NCI-H82 treated with DMSO at 0.1 percent for 48 hours (cell line): Measurements from ENCODE around the gene TMEM125.

Experiments
- DNase-seq: peaks from one replicate; lab custom pipeline; 2025; ENCODE audit not compliant: unreplicated experiment; lab: John Stamatoyannopoulos, UW

Gene TMEM125

DNA sequence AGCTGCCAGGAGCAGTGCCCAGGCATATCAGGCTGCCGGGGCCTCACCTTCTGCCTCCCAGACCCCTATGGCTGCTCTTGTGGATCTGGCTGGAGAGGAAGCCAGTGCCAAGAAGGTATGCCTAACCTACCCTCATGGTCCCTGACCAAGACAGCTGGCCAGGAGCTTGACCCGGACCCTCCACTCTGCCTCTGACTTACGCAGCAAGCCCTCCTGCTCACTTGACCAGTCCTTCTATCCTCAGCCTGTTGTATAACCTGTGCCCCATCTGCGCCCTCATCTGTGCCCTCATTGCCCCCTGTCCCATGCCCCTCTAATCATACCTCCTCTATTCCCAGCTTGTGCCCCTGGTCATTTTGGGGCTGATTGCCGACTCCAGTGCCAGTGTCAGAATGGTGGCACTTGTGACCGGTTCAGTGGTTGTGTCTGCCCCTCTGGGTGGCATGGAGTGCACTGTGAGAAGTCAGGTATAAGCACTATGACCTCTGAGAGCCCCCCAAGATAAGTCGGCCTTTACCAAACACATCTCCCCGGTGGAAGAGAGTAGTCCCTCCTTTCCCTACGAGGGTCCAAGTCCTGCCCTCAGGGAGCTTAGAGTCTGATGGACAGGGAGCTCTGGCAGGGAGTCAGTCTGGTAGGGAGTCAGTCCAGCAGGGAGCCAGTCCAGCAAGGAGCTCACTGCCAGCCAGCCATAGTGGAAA lies 37.8 kb downstream of the TMEM125 start:
- DNase-seq: no peak

DNA sequence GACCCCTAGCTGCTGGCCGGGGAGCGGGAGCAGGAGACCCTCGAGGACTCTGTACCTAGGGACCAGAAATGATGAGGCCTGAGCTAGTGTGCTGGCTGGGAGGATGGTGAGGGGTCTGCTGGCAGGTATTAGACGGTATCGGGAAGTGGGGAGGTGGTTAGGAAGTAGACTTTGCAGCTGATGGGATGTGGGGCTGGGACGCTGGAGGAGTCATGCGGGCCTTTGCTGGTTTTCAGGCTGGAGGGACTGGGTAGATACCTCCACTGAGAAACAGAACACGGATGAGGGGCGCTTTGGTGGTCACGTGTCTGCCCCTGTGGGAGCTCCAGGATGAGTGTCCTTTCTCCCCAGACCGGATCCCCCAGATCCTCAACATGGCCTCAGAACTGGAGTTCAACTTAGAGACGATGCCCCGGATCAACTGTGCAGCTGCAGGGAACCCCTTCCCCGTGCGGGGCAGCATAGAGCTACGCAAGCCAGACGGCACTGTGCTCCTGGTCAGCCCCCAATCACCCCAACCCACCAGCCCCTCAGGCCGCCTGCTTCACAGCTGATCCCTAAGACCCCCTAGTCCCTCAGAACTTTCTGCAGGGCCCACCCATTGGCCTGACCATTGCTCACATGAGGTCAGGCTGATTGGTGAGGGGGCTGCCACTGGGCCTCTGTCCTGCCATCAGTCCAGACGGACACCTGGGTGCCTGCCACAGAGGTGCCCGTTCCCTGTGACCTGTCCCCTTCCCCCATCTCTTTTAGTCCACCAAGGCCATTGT lies 39.0 kb downstream of the TMEM125 start:
- no peak for DNase-seq

DNA sequence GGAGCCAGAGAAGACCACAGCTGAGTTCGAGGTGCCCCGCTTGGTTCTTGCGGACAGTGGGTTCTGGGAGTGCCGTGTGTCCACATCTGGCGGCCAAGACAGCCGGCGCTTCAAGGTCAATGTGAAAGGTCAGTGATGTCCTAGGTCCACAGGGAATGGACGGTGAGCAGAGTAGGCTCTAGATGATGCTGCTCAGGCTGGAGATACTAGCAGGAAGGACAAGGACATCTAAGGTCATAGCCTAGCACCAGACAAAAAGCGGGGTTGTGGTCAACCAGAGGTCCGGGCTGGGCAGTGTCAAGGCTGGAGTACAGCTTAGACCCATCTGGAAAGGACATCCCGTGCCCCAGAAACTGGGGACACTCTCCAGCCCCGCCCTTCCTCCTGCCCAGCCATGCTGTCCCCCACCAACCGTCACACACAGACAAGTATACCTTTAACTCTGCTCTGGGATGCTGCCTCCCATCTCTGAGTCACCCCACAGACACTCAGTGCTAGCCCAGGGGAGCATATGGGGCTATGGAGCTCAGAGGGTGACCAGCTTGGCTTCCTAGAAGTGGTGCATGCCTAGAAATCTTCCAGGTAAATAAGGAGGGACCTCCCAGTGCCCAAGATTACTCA lies 39.7 kb downstream of the TMEM125 start:
- DNase-seq: no peak

DNA sequence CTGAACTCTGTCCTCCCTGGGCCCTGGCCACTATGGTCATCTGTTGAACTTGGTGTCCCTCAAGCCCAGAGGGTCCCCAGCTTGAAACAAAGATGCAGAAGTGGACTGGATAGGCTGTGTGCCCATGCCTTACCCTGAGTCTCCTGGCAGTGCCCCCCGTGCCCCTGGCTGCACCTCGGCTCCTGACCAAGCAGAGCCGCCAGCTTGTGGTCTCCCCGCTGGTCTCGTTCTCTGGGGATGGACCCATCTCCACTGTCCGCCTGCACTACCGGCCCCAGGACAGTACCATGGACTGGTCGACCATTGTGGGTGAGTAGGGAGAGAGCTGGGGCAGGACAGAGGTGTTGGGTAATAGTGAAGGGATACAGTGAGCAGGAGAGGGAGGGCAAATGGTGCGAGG lies 41.7 kb downstream of the TMEM125 start:
- DNase-seq: no peak

DNA sequence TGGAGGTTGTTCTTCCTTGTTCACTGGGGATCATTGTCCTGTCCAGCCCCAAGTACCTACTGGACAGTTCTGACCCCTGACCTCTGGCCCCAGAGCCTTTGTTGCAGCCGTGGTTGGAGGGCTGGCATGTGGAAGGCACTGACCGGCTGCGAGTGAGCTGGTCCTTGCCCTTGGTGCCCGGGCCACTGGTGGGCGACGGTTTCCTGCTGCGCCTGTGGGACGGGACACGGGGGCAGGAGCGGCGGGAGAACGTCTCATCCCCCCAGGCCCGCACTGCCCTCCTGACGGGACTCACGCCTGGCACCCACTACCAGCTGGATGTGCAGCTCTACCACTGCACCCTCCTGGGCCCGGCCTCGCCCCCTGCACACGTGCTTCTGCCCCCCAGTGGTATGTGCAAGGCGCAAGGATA lies 42.4 kb downstream of the TMEM125 start:
- DNase-seq: no peak

DNA sequence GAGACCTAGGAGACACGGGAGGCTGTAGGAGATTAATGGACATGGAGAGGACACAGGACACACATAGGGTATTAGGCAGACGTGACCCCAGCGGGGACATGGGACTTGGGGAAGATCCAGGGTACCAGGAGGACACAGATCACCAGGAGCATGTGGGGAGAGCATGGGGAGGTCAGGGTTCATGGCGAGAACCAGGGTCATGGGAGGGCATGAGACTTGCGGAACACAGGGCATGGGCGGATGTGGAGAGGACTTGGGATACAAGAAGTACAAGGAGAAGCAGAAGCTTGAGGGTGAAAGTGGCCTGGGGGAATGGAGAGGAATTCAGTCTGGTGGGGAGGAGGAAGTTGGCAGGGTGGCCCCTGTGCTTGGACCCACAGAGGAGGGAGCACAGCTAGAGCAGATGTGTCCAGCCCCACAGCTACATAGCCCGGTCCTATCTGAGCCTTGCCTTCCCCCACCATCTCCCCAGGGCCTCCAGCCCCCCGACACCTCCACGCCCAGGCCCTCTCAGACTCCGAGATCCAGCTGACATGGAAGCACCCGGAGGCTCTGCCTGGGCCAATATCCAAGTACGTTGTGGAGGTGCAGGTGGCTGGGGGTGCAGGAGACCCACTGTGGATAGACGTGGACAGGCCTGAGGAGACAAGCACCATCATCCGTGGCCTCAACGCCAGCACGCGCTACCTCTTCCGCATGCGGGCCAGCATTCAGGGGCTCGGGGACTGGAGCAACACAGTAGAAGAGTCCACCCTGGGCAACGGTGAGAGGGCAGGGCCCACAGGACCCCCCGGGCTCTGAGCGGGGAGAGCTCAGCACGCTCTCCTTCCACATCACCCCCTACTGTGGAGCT lies 43.1 kb downstream of the TMEM125 start:
- no peak for DNase-seq

DNA sequence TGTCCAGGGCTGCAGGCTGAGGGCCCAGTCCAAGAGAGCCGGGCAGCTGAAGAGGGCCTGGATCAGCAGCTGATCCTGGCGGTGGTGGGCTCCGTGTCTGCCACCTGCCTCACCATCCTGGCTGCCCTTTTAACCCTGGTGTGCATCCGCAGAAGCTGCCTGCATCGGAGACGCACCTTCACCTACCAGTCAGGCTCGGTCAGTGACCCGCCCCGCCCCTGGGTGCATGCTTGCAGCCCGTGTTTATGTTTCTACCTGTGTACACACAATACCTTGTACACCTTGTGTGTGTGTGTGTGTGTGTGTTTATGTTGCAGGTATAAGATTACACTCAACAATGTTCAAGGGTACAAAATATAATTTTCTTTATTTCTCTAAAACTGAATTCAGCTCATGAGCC lies 44.0 kb downstream of the TMEM125 start:
- no peak for DNase-seq

DNA sequence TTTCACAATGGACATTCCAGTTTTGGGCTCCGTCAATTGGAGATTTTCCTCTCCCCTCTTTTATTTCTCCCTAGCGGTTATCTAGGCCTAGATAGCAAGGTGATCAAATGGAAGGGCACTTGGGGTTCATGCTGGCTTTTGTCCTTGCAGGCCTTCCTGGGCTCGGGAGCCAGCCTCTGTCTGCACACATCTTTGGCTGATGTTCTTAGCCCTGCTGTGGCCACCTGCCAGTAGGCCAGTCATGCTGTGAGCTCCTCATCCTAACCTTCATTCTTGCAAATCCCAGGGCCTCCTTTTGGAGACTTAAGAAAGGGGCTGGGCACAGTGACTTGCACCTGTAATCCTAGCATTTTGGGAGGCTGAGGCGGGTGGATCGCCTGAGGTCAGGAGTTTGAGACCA lies 44.5 kb downstream of the TMEM125 start:
- DNase-seq: no peak

DNA sequence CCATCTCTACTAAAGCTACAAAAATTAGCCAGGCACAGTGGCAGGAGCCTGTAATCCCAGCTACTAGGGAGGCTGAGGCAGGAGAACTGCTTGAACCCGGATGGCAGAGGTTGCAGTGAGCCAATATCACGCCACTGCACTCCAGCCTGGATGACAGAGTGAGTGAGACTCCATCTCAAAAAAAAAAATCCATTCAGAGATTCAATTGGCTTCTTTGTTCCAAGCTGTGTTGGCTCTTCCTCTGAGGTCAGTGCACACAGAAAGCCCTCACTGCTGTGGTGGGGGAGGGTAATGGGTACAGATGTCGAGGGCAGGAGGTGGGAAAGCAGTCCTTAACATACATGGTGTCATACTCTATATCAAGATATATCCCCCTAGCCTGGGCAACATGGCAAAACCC lies 45.7 kb downstream of the TMEM125 start:
- DNase-seq: no peak

DNA sequence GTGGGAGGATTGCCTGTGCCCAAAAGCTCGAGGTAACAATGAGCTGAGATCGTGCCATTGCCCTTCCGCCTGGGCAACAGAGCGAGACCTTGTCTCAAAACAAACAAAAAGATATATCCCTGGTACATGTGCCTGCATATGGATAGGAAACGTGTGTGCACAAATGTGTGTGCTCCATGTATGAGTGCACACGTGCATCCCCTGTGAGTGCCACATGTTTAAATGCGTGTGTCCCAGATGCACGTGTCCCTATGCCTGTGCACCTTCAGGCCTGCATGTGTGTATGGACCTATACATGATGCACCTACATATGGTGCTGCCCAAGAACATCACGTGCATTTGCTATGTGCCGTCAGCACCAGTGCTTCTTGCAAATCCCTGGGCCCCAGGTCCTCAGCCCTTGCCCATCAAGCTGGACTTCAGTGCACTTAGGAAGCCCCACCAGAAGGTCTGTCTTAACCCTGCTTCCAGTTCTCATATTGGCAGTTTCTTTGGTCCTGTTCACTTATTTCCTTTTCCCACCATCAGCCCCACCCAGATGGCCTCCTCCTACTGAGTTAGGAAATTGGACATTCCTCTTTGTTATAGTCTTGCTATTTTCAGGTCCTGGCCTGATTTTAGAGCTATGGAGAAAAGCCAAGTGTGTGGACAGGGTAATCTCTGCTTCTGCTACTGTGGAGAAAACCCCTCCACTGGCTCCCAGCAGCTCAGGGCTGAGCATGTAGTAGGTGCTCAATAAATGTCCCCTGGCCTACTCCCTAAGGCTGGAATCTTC lies 46.4 kb downstream of the TMEM125 start:
- no peak for DNase-seq

DNA sequence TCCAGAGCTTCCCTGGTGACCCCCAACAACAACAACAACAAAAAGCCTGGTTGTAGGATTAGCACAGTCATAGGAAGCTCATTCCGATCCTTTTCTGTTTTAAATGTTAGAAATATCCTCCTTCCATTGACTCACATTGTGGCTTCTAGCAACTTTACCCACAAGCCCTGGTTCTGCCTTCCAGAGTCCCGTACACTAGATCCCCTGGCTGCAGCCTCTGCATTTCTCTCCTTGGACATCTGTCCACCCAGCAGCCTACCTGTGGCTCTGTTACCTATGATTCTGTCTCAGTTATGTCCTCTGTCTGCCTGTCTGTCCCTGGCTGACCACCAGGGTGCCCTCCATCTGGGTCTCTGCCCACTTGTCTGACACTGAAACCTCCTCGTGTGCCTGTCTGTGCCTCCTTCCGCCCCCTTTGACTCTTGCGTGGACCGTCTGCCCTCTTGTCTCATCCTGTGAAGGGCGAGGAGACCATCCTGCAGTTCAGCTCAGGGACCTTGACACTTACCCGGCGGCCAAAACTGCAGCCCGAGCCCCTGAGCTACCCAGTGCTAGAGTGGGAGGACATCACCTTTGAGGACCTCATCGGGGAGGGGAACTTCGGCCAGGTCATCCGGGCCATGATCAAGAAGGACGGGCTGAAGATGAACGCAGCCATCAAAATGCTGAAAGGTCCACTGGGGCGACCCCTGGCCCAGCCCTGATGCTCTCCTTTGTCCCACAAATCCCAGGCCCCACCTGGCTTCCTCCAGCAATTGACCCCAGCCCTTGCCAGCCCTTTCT lies 47.1 kb downstream of the TMEM125 start:
- no peak for DNase-seq

DNA sequence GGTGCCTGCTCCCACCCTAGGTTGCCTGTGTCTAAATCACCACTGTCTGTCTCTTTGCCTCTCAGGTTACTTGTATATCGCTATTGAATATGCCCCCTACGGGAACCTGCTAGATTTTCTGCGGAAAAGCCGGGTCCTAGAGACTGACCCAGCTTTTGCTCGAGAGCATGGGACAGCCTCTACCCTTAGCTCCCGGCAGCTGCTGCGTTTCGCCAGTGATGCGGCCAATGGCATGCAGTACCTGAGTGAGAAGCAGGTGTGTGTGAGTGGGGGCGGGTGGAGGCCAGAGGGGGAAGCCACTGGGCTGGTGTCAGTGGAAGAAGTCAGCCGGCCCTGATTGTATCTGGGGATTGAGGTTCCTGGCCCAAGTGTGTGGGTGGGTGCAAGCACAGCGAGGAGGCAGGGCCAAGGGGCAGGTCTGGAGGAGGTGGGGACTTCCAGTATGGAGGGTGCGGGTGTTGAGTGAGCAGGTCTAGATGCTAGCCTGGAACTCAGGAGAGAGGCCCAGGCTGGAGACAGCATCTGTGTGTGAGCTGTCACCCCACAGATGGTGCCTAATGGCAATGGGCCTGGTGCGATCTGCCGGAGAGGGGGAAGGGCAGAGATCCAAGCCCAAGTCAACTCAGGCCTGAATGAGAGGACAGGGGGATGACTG lies 48.2 kb downstream of the TMEM125 start:
- DNase-seq: no peak

DNA sequence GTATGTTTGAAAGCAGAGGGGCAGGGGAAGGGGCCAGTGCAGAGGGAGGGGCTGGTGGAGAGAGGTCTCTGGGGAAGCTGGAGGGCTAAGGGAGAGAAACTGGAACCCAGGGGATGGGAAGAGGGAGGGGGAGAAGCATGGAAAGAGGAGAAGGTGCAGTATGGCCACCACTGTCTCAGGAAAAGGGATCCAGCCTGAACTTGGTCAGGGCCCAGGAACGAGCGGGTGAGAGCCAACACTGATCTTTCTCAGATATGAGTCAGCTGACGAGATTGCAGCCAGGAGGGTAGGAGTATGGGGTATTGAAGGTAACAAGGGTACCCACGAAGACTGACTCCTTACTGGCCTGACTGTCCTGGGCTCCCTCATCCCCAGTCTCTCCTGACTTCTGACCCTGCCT lies 49.0 kb downstream of the TMEM125 start:
- DNase-seq: no peak

DNA sequence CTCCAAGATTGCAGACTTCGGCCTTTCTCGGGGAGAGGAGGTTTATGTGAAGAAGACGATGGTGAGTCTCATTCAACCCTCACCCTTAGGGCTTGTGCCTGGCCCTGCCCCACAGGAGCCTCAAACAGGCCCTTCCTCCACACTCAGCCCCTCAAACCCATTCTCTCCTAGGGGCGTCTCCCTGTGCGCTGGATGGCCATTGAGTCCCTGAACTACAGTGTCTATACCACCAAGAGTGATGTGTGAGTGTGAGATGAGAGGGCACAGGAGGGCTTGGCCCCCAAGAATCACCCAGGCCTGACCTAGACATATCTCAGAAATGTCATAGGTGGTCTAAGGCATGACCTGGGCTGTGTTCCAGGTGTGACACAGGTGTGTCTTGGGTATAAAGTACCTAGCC lies 49.5 kb downstream of the TMEM125 start:
- no peak for DNase-seq

DNA sequence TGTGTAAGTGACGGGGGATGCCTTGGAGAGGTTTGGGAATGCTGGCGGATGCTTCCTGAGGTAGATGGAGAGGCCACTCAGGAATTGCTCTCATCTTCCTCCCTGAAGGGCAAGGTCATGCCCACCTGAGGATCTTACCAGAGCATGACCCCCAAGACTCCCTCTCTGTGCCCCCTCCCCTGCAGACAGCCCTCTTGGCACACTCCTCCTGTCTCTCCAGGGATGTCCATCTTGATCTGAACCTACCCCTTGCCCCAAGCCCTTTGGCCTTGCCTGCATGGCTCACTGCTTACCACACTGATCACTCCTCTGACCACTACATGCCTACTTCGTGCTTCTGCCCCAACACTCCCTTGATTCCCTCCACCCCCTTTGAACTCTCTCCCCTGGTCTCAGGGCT lies 50.0 kb downstream of the TMEM125 start:
- DNase-seq: no peak

DNA sequence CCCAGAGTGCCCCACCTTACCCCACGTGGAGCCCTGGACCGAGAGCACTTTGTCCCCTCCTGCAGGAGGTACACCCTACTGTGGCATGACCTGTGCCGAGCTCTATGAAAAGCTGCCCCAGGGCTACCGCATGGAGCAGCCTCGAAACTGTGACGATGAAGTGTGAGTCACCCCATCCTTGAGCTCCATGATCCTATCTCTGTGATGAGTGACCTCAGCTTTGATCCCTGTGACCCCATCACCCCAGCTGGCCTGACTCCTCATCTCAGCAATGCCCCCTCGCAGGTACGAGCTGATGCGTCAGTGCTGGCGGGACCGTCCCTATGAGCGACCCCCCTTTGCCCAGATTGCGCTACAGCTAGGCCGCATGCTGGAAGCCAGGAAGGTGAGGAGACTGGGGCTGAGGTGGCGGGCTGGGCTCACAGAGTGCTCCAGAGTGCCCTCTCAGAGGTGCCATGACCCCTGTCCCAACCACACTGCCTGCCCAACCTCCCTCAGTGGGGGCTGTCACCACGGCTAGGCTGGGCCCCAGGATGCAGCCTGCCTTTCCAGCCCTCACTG lies 51.6 kb downstream of the TMEM125 start:
- no peak for DNase-seq

DNA sequence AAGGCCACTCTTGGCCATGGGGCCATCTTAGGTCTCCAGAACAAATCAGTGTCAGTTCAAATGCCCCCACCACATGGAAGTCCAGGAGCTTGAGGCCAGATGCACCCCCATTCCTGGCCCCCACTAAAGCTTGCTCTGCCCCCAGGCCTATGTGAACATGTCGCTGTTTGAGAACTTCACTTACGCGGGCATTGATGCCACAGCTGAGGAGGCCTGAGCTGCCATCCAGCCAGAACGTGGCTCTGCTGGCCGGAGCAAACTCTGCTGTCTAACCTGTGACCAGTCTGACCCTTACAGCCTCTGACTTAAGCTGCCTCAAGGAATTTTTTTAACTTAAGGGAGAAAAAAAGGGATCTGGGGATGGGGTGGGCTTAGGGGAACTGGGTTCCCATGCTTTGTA lies 52.7 kb downstream of the TMEM125 start:
- no peak for DNase-seq
